HG02623 (cell line): ENCODE results near the gene RPSA.
"Not testable (repeated sequence)": the region's sequence is repeated elsewhere in the genome, so short reads cannot be mapped to it uniquely, and the experiment has no call there.

Experiments used
- ATAC-seq: cut with Tn5 transposase; IDR thresholded peaks from one replicate; pipeline ENCODE4 v1.9.1; 2021; ENCODE audit warnings: moderate library complexity; ENCODE audit not compliant: unreplicated experiment

The RPSA gene

DNA sequence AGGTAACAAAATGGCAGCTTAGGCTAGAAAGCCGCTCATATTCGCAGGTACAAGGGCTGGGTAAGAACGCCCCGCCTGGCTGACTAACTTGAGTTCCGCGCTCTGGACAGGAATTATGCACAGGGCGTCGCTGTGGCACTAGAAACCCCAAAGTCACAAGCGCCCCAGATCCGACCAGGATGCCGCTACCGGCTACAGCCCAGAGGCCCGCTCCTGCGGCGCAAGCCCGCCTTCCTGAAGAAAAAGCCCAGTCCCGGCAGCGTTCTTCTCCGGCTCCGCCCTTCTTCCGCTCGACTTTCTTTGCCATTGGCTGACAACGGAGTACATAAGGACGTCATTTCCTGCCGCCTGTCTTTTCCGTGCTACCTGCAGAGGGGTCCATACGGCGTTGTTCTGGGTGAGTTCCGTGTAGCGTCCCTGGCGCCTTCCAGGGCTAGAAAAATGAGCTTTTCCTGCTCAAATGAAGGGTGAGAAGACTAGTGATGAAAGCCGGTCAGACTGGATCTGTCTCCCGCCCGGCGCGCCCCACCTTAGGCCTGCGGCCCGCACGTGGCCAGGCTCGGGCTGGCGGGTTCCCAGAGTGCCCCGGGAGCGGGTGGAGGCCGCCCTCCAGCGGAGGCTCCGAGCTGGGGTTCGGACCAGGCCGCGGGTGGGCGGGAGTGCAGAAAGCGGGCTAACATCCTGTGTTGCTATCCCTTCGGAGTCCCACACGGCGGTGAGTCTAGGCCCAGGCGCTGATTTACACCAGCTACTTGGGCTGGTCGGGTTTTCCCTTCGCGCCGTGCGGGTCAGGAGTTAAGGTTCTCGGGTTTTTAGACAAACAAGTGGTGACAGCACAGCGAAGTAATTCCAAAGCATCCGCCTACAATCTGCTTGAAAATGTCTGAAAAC, at the start of gene RPSA:
Gene RPSA, plus strand, starts transcription at position 353 of the 891 bp plus-strand sequence. CDS start 934 bp downstream, outside the sequence.
- ATAC-seq = peak; percentile 91

DNA sequence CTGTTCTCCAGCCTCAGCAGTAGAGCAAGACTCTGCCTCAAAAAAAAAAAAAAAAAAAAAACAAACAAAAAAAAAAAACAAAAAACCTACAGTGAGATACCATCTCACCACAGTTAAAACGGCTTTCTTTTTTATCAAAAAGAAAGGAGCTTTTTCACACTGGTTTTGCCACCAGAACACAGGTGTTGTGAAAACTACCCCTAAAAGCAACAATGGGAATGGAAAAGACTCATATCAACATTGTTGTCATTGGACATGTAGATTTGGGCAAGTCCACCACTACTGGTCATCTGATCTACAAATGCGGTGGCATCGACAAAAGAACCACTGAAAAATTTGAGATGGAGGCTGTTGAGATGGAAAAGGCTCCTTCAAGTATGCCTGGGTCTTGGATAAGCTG, 48.2 kb upstream of the RPSA start:
- no peak for ATAC-seq

DNA sequence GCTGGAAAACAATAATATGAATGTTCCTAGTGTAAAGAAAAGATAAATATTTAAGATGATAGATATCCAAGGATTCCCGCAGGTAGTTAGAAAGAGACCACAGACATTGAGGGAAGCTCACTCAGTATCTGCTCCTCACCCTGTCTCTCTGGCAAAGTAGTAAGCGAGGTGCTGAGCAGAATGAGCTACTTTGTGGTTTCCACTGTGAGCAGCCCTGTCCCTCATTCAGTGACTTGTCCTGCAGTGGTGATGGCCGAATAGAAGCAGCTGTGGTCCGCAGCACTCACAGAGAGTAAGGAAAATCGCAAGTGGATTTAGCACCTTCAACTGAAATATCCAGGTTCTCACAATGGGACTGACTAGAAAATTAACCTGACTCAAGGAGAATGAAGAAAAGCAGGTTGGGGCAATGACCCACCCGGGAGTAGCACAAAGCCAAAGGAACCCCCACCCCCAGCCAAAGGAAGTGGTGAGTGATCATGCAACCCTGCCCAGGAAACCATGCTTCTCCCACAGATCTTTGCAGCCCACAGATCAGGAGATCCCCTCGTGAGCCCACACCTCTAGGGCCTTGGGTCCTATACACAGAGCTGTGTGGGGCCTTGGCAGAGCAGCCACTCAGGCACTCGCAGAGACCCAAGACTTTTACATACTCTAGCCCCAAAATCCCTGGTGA, 45.1 kb upstream of the RPSA start:
- no peak for ATAC-seq

DNA sequence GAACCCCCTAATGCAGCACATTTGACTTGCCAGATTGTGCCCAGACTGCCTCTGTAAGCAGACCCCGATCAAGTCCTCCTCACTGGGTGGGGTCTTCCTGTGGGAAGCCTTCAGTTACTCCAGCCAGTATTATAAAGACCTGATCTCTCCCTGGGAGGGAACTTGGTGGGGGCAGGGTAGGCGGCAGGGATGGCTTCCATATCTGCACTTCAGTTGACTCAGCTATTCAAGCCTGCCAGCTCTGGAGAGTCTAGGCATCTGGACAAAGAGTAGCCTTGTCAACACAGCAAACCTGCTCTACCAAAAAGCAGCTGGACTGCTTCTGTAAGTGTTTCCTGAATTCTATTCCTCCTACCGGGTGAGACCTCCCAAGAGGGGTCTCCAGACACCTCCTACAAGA, 44.3 kb upstream of the RPSA start:
- no peak for ATAC-seq

DNA sequence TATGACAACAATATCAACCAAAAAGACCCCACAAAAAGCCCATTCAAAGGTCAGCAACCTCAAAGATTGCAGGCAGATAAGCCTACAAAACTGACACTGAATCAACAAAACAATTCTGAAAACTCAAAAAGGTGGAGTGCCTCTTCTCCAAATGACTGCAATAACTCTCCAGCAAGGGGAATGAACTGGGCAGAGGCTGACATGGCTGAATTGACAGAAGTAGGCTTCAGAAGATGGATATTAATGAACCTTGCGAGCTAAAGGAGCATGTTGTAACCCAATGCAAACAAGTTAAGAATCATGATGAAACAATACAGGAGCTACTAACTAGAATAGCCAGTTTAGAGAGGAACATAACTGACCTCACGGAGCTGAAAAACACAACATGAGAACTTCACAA, 43.7 kb upstream of the RPSA start:
- no peak for ATAC-seq

DNA sequence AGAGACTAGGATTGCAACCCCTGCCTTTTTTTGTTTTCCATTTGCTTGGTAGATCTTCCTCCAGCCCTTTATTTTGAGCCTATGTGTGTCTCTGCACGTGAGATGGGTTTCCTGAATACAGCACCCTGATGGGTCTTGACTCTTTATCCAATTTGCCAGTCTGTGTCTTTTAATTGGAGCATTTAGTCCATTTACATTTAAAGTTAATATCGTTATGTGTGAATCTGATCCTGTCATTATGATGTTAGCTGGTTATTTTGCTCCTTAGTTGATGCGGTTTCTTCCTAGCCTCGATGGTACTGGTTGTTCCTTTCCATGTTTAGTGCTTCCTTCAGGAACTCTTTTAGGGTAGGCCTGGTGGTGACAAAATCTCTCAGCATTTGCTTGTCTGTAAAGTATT, 36.1 kb upstream of the RPSA start:
- ATAC-seq = not testable (repeated sequence)

DNA sequence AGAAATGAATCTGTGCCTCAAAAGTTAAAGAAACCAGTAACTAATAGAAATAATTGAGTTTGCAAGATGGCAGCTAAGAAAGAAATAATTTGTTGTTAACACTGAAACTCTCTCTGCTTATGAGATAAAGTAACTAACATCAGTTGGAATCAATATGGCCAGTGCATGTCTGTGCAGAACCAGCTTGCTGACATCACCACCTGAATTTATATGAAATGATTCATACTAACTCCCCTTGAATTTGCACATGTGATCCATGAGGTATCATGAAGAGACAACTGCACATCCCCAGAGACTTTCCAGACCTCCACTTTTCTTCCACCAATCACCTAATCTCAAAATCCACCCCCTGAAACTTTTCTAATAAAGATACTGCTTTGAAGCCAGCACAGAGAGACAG, 33.7 kb upstream of the RPSA start:
- ATAC-seq = no peak

DNA sequence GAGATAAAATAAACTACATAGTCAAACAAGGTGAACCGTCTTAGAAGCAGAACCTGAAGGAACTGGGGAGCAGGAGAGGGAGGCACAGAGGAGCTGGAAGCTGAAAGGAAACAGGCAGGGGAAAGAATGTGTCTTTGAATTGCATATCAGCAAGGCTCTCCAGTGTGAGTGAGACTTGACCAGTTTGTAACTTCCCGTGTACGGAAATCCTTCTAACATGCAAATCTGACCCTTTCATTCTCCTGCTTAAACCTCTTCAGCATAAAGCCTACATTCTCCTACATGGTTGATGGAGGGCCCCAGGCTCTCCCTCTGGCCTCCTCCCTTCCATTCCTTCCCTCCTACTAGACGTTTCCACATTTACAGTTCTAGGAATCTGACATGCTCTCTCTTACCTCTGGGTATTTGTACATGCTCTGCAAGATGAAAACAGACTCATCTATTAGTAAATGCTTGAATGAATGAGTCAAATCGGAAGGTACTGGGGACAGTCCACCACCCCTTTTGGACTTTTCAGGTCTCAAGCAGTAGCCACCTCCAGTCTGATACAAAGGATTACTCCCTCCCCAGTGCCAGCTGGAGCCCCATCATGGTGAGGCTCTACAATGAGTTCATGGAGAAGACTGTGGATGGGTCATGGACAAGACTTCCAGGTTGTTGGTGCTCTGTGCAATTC, 29.4 kb upstream of the RPSA start:
- no peak for ATAC-seq

DNA sequence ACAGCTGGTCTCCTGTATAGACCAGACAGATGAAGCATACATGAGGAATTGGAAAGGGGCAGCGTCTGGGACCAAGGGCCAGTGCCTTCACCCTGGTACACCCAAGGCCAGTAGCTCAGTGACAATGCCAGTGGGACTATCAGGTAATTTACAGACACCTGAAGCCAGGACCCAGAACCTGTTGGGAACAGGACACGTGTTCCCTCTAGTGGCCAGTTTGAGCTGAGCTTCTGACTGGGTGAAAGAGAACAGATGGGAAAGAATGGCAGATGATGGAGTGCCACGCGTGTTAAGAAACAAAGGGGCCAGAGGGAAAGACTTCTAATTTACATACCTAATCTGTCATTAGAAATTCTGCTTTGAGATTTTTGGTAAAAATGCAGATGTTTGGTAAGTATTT, 28.4 kb upstream of the RPSA start:
- peak; percentile 76 for ATAC-seq

DNA sequence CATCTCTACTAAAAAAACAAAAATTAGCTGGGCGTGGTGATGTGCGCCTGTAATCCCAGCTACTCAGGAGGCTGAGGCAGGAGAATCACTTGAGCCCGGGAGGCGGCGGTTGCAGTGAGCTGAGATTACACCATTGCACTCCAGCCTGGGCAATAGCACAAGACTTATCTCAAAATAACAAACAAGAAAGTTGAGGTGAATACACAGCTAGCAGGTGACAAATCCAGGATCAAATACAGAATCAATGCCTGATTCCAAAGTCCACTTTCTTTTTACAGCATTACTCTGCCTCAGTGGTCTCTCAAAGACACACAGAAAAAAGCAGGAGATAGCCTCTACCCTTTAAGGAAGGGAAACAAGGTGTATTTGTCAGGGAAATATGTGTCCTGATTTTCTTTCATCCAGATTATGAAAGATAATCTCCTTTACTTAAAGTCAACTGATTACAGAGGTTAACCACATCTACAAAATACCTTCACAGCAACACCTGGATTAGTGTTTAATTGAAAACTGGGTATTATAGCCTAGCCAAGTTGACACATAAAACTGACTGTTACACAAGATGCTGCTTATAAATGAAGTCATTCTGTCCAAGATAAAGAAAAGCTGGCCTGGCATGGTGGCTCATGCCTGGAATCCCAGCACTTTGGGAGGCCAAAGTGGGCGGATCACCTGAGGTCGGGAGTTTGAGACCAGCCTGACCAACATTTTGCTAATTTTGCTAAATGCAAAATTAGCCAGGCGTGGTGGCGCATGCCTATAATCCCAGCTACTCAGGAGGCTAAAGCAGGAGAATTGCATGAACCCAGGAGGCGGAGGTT, 27.4 kb upstream of the RPSA start:
- no peak for ATAC-seq

DNA sequence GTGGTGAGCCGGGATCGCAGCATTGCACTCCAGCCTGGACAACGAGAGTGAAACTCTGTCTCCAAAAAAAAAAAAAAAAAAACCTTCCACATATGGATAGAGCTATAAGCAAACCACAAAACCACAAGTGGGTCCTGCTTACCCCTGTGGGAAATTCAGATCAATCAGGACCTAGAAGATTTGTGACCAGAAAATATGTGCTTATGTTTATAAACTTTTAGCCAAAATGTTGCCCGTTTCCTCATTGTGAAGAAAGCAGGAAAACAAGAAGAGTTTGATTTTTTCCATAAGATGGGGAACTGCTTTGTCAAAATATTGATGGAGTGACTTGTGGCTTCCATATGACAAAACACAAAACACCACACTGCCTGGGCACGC, 26.8 kb upstream of the RPSA start:
- ATAC-seq = no peak

DNA sequence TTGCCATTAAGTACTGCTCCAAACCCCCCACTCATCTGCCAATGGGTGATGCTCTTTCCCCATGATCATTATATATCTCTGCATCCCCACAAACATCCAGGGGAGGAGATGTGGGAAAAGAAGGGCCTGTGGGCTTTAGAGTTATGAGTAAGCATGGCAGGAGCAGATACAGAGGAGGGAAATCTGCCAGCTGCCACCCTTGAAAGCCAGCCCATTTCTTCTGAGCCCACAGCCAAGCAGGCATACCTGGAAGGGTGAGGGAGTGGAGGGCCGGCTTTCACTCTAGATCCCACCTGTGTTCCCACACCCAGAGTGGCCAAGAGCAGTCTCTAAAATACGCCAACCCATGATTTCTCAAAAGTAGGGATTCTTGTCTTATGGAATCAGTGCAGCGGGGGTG, 25.1 kb upstream of the RPSA start:
- no peak for ATAC-seq

DNA sequence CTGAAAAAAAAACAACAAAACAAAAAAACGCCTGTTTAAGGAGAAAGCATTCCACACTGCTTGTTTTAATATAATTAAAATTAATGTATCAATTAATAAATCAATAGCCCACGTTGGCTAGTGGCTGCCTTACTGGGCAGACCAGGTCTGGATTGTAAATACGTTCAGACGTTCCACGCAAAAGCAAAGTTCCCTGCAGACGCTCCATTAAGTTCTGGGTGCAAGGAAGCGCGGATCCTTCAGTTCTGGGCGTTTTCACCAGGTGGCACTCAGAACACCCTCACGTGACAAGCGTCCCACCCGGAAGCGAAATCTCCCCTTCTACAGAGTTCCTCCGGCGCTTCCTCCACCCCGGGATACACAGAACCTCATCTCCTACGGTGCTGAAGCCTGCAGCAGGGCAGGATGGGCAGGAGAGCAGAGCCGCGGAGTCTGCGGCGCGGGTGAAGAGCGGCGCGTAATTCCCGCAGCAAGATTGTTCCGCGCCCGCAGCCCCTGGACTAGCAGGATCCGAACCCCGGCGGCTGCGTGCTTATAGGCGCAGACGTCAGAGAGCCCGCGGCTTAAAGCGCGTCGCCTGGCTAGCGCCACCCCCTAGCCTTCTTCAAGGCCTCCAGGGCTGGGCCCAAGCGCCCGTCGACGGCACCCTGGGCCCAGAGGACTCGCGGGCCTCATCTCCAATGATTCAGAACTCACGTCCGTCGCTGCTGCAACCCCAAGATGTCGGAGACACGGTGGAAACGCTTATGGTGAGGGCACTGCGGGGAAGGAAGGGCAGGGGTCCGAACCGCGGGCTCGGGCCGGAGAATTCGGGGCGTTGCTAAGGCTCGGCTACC, 23.3 kb upstream of the RPSA start, which contains the start of gene SLC25A38:
Gene SLC25A38, plus strand, starts transcription at position 326 of the 836 bp plus-strand sequence. Its CDS starts 355 bp downstream, at position 681.
- peak; percentile 68 for ATAC-seq

DNA sequence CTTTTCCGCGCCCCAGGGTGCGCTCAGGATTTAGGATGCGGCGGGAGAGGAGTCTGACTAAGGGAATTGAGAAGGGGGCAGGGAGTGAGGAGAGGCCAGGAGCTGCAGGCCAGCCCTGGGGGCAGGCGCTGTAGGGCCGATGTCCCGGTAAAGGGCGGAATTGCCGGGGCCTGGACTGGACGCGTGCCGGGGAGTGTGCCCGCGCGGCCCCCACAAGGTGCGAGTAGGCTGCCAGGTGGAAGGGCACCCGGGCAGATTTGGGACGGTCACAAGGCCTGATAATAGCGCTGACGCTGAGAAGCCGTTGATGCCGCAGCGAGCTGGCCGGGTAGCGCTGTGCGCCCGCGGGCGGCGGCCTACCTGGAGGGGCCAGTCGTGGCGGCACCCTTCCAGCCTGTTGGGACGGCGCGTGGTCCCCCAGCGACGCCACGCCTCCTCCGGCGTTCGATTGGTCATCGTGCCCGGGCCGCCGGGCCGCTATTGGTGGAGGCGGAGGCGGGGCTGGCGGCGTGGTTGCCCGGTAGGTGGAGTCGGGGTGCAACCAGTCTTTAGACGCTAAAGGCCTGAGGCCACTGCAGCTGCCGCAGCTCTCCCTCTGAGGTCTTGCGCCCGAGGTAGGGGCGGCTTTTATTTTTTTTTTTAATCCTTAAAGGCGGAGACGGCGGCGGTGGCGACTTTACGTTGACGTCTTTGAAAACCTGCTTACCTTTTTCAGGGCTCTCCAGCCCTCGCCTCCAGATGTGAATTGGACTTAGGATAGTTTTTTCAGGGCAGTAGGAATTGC, 22.4 kb upstream of the RPSA start:
- ATAC-seq = peak; percentile 63

DNA sequence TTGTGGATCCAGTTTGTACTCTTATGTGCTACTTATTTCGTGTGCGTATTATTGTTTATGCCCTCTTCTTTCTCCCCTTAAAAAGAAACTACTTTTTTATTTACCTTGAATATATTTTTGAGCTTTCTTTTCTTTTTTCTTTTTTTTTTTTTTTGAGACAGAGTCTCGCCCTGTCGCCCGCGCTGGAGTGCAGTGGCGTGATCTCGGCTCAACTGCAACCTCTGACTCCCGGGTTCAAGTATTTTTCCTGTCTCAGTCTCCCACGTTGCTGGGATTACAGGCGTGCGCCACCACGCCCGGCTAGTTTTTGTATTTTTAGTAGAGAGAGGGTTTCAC, 21.9 kb upstream of the RPSA start:
- no peak for ATAC-seq

DNA sequence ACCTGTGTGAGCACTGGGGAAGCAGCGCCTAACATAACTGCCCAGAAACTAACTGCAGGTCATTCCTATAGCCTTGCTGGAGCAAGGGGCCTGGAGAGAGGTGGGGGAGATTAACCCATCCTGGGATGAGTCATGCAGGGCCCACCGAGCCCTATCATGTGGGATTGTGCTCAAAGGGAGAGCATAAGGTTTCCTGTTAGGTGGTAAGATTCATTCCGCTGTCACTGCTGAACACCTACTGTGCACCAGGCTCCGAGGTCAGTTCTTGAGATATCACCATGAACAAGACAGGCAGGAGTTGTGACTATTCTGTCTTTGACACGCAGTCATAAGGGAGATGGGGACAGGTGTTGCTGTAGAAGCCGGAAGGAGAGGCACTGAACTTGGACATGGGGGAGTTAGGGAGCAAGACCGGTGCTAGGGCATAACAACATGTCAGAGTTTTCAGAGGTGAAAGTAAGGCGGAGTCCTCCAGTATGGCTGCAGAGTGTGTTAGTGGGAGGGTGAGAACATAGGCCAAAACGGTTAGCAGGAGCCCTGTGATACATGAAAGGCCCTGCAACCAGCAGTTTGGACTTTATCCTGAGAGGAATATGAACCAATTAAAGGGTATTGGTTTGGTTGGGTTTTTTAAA, 20.9 kb upstream of the RPSA start:
- no peak for ATAC-seq

DNA sequence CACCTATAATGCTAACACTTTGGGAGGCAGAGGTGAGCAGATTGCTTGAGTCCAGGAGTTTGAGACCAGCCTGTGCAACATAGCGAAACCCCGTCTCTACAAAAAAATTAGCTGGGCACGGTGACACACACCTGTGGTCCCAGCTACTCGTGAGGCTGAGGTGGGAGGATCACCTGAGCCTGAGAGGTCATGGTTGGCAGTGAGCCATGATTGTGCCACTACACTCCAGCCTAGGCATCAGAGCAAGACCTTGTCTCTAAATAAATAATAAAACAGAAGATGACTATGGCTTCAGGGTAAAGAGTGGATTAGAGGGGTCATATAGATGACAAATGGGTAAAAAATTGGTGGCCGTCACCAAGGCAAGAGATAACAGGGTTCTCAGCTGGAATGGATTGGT, 20.2 kb upstream of the RPSA start:
- no peak for ATAC-seq

DNA sequence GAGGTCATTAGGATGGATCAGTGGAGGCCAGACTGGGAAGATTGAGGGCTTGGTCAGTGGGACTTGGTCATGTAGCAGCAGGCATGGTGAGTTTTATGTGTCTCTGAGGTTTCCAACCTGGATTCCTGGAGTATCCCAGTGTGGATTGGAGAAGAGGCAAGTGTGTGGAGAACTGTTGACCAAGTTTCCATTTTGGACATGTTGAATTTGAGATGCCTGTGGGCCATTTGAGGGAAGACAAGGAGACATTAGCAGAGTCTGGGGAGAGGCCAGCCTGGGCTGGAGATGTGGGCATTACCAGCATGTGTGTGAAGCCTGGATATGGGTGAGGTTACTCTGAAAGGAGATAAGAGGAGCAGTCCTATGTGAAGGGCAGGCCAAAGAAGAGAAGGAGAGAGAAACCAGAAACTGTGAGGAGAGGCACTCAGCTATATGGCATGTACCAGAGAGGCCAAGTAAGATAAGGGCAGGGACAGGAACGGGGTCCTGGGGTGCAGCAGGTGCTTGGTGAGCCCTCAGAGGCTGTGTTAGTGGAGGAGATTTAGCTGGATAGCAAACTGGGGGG, 19.0 kb upstream of the RPSA start:
- no peak for ATAC-seq

DNA sequence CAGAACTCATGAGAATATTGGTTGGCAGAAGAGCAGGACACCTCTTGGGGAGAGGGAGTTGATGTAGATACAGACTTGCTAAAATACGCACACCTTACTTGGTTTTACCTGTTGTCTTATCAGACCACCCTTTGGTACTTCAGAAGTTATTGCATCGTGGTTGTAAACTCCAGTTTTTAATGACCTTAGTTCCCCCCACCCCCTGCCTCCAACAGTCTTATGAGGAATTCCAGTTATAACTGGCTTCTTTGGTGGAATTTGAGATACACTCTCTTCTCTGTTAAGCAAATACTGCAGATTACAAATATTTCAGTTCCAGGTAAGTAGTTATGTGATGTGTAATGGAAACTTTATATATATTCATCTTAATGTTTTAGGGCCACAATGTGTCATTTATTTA, 18.4 kb upstream of the RPSA start:
- no peak for ATAC-seq
